Lung (tissue), 12 donors: ENCODE data around the gene CRTC3. TPM values are rescaled to one million over a fixed set of nuclear protein-coding genes. Genes with fewer than 3 reads are reported as not detected.
"Not testable (repeated sequence)": the region's sequence is repeated elsewhere in the genome, so short reads cannot be mapped to it uniquely, and the experiment has no call there.

ENCODE experiments used
- ATAC-seq: fragments of 200-7000 bp; cut with Tn5 transposase; one replicate; pipeline ENCODE4 v1.9.1; 2020; ENCODE audit warnings: moderate number of reproducible peaks; ENCODE audit not compliant: insufficient read depth, low FRiP score
- DNase-seq, 3 donors: peaks; one replicate each; pipeline ENCODE4 v3.0.0-alpha.2; 2013 to 2017
- H3K27ac ChIP-seq, 2 donors: one replicate each; pipeline ENCODE4 v1.5.1; 2013; ENCODE audit warnings: mild to moderate bottlenecking in 2 of 2, moderate library complexity in 2 of 2, control low read depth in 1 of 2, inconsistent platforms in 1 of 2, low read depth in 1 of 2, low read length in 1 of 2
- H3K27me3 ChIP-seq, 3 donors: one replicate each; pipeline ENCODE4 v1.5.1; 2013; ENCODE audit warnings: low read length in 2 of 3; ENCODE audit not compliant: control insufficient read depth in 3 of 3, insufficient read depth in 3 of 3
- H3K36me3 ChIP-seq, 4 donors: one replicate each; pipeline ENCODE4 v1.5.1; 2013; ENCODE audit warnings: low read length in 4 of 4, mild to moderate bottlenecking in 1 of 4, moderate library complexity in 1 of 4; ENCODE audit not compliant: control insufficient read depth in 4 of 4, insufficient read depth in 4 of 4
- H3K4me1 ChIP-seq, 5 donors: one replicate each; pipeline ENCODE4 v1.5.1; 2013; ENCODE audit warnings: low read length in 5 of 5, mild to moderate bottlenecking in 2 of 5, moderate library complexity in 1 of 5; ENCODE audit not compliant: control insufficient read depth in 5 of 5, insufficient read depth in 5 of 5
- H3K4me3 ChIP-seq: one replicate; pipeline ENCODE4 v1.5.1; 2013; ENCODE audit warnings: mild to moderate bottlenecking, control low read depth, moderate library complexity
- H3K9ac ChIP-seq, 2 donors: one replicate each; pipeline ENCODE4 v1.5.1; 2013; ENCODE audit warnings: low read length in 2 of 2, control low read depth in 1 of 2; ENCODE audit not compliant: insufficient read depth in 1 of 2
- H3K9me3 ChIP-seq, 4 donors: one replicate each; pipeline ENCODE4 v1.5.1; 2013; ENCODE audit warnings: low read length in 3 of 4, mild to moderate bottlenecking in 1 of 4, moderate library complexity in 1 of 4; ENCODE audit not compliant: control insufficient read depth in 4 of 4, insufficient read depth in 3 of 4
- CTCF ChIP-seq: IDR thresholded peaks from 2 replicates; pipeline ENCODE4 v1.5.1; 2012; ENCODE audit warnings: mild to moderate bottlenecking; ENCODE audit errors: control extremely low read depth, extremely low read depth
- WGBS, 2 donors: extraction: QIAGEN DNeasy Blood & Tissue Kit; methylation state at CpG; one replicate each; pipeline ENCODE4 v1.1.7; 2013; 5-methylcytosine and 5-hydroxymethylcytosine counted together
- polyA plus RNA-seq, 2 donors: library from polyadenylated mRNA; stranded (reverse); fragments of 200-250 nt; gene quantifications; one replicate each; pipeline ENCODE4 v1.2.1, GENCODE V29; 2013
- total RNA-seq, 2 donors: library from RNA; depleted of rRNA in 1 of 2; stranded (reverse); fragments of >200 nt in 1 of 2; gene quantifications; one replicate each; pipeline ENCODE4 v1.2.1, GENCODE V29; 2014 to 2021
- donor health status: control.
- donor health status: control.
- donor health status: Bipolar disorder and iron deficiency.
- donor health status: healthy.
- donor health status: DM: yes; HTN: yes; CAD: no.

Gene CRTC3
- total and polyA plus RNA-seq, 4 donors: 12.0 to 47.9 (median 28.2) TPM

GRCh38 chr15:90511211-90511618 lies 18.5 kb upstream of the CRTC3 start:
- 87 to 89% methylated on average over 13 of the region's 13 CpGs for WGBS, 2 donors
- not testable (repeated sequence) for ATAC-seq

DNA sequence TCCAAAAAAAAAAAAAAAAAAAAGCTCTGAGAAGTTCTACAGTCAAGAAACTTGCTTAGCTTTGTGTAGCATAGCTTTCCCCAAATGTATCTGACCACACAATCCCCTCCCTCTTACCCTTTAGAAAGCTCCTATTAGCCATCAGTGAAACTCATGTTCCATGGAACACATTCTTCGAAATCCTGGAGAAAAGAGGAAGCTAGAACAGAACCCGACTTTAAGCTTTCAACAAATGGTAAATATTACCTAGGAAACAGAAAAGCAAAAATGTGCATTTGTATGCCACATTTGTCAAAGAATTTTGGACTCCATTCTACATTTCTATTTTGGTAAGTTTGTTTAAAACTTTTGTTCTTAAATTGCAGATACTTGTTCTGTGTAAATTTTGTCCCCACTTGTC lies 17.4 kb upstream of the CRTC3 start:
- no peak for ATAC-seq
- Histone ChIP-seq H3K27me3 (no peaks in the 10 kb centered on the region), H3K4me1 (no peaks in the 10 kb centered on the region), H3K36me3 (peaks cover 0 to 2% (median 0%) of the 10 kb centered on the region in 4 donors), H3K4me3 (no peak overlapping the region), H3K9ac (no peak overlapping the region), H3K27ac (no peak overlapping the region), H3K9me3 (peaks cover 0 to 2% (median 0%) of the 10 kb centered on the region in 4 donors)
- no peak for DNase-seq
- 32 to 53% methylated on average over 2 of the region's 2 CpGs for WGBS, 2 donors
- no peak for TF ChIP-seq CTCF

More at GRCh38 chr15:90511211-90511618, 18.5 kb upstream of the CRTC3 start:
- H3K9ac ChIP-seq, H3K36me3 ChIP-seq, H3K27ac ChIP-seq, H3K9me3 ChIP-seq, H3K4me3 ChIP-seq, H3K4me1 ChIP-seq, H3K27me3 ChIP-seq, DNase-seq: not testable (repeated sequence)

GRCh38 chr15:90512981-90513380 lies 16.7 kb upstream of the CRTC3 start:
- Histone ChIP-seq H3K36me3 (no peaks in the 10 kb centered on the region), H3K4me3 (no peak overlapping the region), H3K9me3 (peaks cover 0 to 2% (median 0%) of the 10 kb centered on the region in 4 donors), H3K9ac (no peak overlapping the region), H3K27ac (no peak overlapping the region), H3K27me3 (no peaks in the 10 kb centered on the region), H3K4me1 (no peaks in the 10 kb centered on the region)
- ATAC-seq (no peak), DNase-seq (no peak)
- 68 to 83% methylated on average over 3 of the region's 3 CpGs for WGBS, 2 donors
- no peak for TF ChIP-seq CTCF

DNA sequence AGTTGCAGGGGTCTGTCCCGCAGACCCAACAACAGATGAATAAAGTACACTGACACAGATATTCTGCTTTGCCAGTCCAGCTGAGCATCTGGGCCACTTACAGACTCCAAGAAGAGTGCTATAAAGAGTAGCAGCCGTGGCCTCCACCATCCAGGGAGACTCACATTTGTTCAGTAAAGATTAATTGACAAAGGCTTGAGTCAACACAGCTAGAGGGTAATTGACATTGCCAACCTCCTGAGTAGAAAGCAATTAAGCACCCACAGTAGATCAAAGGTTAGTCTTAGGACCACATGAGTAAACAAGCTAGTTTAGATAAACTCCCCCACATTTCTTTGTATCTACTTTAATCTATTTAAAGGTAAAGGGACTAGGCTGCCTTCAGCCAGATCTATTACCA lies 16.3 kb upstream of the CRTC3 start:
- Histone ChIP-seq H3K4me3 (no peak overlapping the region), H3K9me3 (peaks cover 0 to 2% (median 0%) of the 10 kb centered on the region in 4 donors), H3K4me1 (no peaks in the 10 kb centered on the region), H3K36me3 (no peaks in the 10 kb centered on the region), H3K27ac (no peak overlapping the region), H3K9ac (no peak overlapping the region), H3K27me3 (no peaks in the 10 kb centered on the region)
- DNase-seq (no peak), ATAC-seq (no peak)
- WGBS, 2 donors: 92 to 95% methylated on average over 2 of the region's 2 CpGs
- TF ChIP-seq CTCF: no peak

GRCh38 chr15:90513893-90514292 lies 15.8 kb upstream of the CRTC3 start:
- H3K36me3 ChIP-seq, DNase-seq, H3K4me1 ChIP-seq, H3K4me3 ChIP-seq, H3K9ac ChIP-seq, H3K9me3 ChIP-seq, H3K27me3 ChIP-seq, H3K27ac ChIP-seq, ATAC-seq: not testable (repeated sequence)
- 81 to 98% methylated on average over 2 of the region's 2 CpGs for WGBS, 2 donors
